ENCODE measurements around the gene PER3. TPM values are rescaled to one million over a fixed set of nuclear protein-coding genes. Genes with fewer than 3 reads are reported as not detected.

The PER3 gene
- total and polyA plus RNA-seq, 2 of the 13 experiments (the other 11 are each of a cell fraction or from before 2014, with no cell fraction given), result 3.0 to 6.0 TPM

DNA sequence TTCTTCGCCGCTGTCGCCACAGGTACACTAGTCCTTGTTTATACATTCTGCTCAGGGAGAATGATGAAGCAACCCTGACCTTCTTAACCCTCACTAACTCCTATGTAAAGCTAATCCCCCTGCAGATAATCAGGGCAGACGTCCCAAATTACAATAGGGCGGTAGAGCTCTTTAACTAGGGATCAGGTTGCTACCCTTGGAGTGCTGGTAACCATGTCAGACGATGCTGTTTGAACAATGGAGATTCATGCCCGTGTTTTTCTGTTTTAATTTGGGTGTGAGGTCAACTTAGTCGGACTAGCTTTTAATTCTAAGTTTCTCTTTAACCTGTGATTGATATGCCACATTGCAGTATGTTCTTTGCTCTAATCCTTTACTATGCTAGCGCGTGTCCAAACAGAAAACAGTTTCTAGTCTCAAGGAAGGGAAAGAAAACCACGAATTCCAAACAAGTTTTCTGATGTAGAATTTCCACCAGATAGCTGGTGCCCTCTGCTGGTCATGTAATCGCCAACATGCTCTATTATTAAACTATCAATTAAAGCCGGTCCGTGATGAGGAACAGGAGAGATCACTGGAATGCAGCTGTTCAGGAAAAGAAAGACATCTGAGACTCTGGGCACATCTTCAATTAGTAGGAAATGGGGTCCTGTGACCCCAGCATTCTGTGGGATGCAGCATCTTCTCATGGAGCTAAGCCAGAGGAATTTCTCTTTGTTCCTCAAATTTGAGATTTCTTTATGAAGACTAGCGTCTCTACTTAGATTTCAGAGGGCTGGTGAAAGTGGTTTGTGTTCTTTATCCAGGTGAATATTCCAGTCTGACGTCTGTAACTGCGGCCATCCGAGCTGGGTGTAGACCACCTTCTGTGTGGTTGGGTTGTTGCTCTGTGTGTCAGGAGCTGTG is 31.3 kb upstream of the PER3 start (continued):
- TF ChIP-seq PRDM4 (CRISPR knock-in tag; IDR thresholded peaks at IDR 0.05; ENCODE audit: borderline replicate concordance) (no peak), CENPX (CRISPR knock-in tag; IDR thresholded peaks at IDR 0.05) (no peak), PRPF4 (IDR thresholded peaks at IDR 0.05; ENCODE audit: low read depth, low read length, poor library complexity, severe bottlenecking) (no peak), ZNF713 (CRISPR knock-in tag; IDR thresholded peaks at IDR 0.05) (no peak), ZNF432 (CRISPR knock-in tag; IDR thresholded peaks at IDR 0.05; ENCODE audit: borderline replicate concordance) (no peak), PPARG (CRISPR knock-in tag; conservative IDR thresholded peaks at IDR 0.05) (0 out of 2 replicates have a peak, but pooled peaks have one; percentile 4), ZNF354B (CRISPR knock-in tag; IDR thresholded peaks at IDR 0.05) (no peak), ZNF784 (CRISPR knock-in tag; IDR thresholded peaks at IDR 0.05; ENCODE audit: borderline replicate concordance) (no peak), GFI1 (CRISPR knock-in tag; IDR thresholded peaks at IDR 0.05; ENCODE audit: borderline replicate concordance) (peak; percentile 69; the same call in 1 of the 2 replicates), SNAI1 (CRISPR knock-in tag; IDR thresholded peaks at IDR 0.05; ENCODE audit: borderline replicate concordance) (no peak)
- TF ChIP-seq, protein P1, sequence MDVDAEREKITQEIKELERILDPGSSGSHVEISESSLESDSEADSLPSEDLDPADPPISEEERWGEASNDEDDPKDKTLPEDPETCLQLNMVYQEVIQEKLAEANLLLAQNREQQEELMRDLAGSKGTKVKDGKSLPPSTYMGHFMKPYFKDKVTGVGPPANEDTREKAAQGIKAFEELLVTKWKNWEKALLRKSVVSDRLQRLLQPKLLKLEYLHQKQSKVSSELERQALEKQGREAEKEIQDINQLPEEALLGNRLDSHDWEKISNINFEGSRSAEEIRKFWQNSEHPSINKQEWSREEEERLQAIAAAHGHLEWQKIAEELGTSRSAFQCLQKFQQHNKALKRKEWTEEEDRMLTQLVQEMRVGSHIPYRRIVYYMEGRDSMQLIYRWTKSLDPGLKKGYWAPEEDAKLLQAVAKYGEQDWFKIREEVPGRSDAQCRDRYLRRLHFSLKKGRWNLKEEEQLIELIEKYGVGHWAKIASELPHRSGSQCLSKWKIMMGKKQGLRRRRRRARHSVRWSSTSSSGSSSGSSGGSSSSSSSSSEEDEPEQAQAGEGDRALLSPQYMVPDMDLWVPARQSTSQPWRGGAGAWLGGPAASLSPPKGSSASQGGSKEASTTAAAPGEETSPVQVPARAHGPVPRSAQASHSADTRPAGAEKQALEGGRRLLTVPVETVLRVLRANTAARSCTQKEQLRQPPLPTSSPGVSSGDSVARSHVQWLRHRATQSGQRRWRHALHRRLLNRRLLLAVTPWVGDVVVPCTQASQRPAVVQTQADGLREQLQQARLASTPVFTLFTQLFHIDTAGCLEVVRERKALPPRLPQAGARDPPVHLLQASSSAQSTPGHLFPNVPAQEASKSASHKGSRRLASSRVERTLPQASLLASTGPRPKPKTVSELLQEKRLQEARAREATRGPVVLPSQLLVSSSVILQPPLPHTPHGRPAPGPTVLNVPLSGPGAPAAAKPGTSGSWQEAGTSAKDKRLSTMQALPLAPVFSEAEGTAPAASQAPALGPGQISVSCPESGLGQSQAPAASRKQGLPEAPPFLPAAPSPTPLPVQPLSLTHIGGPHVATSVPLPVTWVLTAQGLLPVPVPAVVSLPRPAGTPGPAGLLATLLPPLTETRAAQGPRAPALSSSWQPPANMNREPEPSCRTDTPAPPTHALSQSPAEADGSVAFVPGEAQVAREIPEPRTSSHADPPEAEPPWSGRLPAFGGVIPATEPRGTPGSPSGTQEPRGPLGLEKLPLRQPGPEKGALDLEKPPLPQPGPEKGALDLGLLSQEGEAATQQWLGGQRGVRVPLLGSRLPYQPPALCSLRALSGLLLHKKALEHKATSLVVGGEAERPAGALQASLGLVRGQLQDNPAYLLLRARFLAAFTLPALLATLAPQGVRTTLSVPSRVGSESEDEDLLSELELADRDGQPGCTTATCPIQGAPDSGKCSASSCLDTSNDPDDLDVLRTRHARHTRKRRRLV (CRISPR knock-in tag; IDR thresholded peaks at IDR 0.05), result no peak
- TF ChIP-seq, protein P2, sequence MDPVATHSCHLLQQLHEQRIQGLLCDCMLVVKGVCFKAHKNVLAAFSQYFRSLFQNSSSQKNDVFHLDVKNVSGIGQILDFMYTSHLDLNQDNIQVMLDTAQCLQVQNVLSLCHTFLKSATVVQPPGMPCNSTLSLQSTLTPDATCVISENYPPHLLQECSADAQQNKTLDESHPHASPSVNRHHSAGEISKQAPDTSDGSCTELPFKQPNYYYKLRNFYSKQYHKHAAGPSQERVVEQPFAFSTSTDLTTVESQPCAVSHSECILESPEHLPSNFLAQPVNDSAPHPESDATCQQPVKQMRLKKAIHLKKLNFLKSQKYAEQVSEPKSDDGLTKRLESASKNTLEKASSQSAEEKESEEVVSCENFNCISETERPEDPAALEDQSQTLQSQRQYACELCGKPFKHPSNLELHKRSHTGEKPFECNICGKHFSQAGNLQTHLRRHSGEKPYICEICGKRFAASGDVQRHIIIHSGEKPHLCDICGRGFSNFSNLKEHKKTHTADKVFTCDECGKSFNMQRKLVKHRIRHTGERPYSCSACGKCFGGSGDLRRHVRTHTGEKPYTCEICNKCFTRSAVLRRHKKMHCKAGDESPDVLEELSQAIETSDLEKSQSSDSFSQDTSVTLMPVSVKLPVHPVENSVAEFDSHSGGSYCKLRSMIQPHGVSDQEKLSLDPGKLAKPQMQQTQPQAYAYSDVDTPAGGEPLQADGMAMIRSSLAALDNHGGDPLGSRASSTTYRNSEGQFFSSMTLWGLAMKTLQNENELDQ (CRISPR knock-in tag; IDR thresholded peaks at IDR 0.05; ENCODE audit: borderline replicate concordance), result no peak
